Stimulated activated CD4-positive, alpha-beta T cell treated with anti-CD3 and anti-CD28 coated beads, Interleukin-4, amount 100 ng/mL, for 24 hours (primary cell): Measurements from ENCODE around the gene GPATCH8.
"Not testable (repeated sequence)": the region's sequence is repeated elsewhere in the genome, so short reads cannot be mapped to it uniquely, and the experiment has no call there.

ENCODE experiments used
- DNase-seq: peaks from one replicate; pipeline ENCODE4 v3.0.0-alpha.2; 2020

The GPATCH8 gene

GRCh38 chr17:44394112-44394511 is 109.1 kb downstream of the GPATCH8 start:
- not testable (repeated sequence) for DNase-seq

- no peak for DNase-seq
Observed at GRCh38 chr17:44390250-44390870, 112.8 kb downstream of the GPATCH8 start.

GRCh38 chr17:44389723-44390202 is 113.4 kb downstream of the GPATCH8 start:
- no peak for DNase-seq

- no peak for DNase-seq
Observed at GRCh38 chr17:44389281-44389680, 113.9 kb downstream of the GPATCH8 start, which contains the start of gene ITGA2B. Gene ITGA2B, minus strand, starts transcription at chr17:44389649. Its CDS starts 176 bp downstream, at chr17:44389473.

GRCh38 chr17:44387804-44388203 is 115.4 kb downstream of the GPATCH8 start:
- no peak for DNase-seq

- no peak for DNase-seq
Observed at GRCh38 chr17:44386182-44386525, 117.1 kb downstream of the GPATCH8 start.

- DNase-seq = peak; percentile 85
Observed at GRCh38 chr17:44385287-44386181, 117.7 kb downstream of the GPATCH8 start.

- no peak for DNase-seq
Observed at GRCh38 chr17:44384823-44385286, 118.4 kb downstream of the GPATCH8 start.

- no peak for DNase-seq
Observed at GRCh38 chr17:44384281-44384822, 118.9 kb downstream of the GPATCH8 start.

- DNase-seq = no peak
Observed at GRCh38 chr17:44383861-44384260, 119.3 kb downstream of the GPATCH8 start.

- DNase-seq = no peak
Observed at GRCh38 chr17:44383363-44383762, 119.8 kb downstream of the GPATCH8 start.

GRCh38 chr17:44382917-44383316 is 120.3 kb downstream of the GPATCH8 start:
- DNase-seq = no peak

GRCh38 chr17:44381810-44382305 is 121.3 kb downstream of the GPATCH8 start:
- no peak for DNase-seq

GRCh38 chr17:44380767-44381166 is 122.4 kb downstream of the GPATCH8 start:
- no peak for DNase-seq

- DNase-seq = no peak
Observed at GRCh38 chr17:44379887-44380286, 123.3 kb downstream of the GPATCH8 start.

- no peak for DNase-seq
Observed at GRCh38 chr17:44378171-44378705, 125.0 kb downstream of the GPATCH8 start.

GRCh38 chr17:44376779-44377178 is 126.4 kb downstream of the GPATCH8 start:
- no peak for DNase-seq

GRCh38 chr17:44376124-44376523 is 127.1 kb downstream of the GPATCH8 start:
- DNase-seq = no peak

GRCh38 chr17:44375196-44376017 is 127.8 kb downstream of the GPATCH8 start:
- DNase-seq = no peak

- DNase-seq = no peak
Observed at GRCh38 chr17:44374306-44375195, 128.7 kb downstream of the GPATCH8 start.

GRCh38 chr17:44372036-44372435 is 131.2 kb downstream of the GPATCH8 start:
- DNase-seq = no peak
